ENCODE measurements around the gene CPOX. TPM values are rescaled to one million over a fixed set of nuclear protein-coding genes. Genes with fewer than 3 reads are reported as not detected.
"Not testable (repeated sequence)": the region's sequence is repeated elsewhere in the genome, so short reads cannot be mapped to it uniquely, and the experiment has no call there.

Gene CPOX
- total RNA-seq, 1 donor from 2014 or later = 42.2 TPM

DNA sequence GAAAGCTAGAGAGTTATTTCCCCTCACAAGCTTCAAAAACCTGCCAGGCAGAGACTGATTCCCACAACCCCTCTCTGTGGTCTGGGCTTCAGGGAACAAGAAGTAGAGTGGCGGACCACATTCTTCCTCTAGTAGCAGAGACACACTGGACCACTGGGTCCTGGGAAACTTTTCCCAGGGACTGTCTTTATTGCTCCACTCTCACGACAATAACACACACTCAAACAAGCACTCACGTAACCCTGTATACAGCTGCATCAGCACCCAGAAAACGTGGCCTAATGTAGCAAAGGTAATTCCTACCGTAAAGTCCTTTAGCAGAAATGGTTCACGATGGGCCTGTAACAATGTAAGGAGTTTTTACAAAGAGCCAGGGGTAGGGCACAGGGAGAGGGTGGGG lies 27.6 kb downstream of the CPOX start:
- Mint-ChIP-seq H3K27ac (peak overlapping the region; percentile 29), H3K4me3 (peak overlapping the region; percentile 36), H3K27me3 (ENCODE audit: insufficient read depth) (no peaks in the 10 kb centered on the region), H3K9me3 (peaks cover 4% of the 10 kb centered on the region), H3K36me3 (ENCODE audit: low read depth) (peaks cover 8% of the 10 kb centered on the region), H3K4me1 (ENCODE audit: low read depth) (peaks cover 89% of the 10 kb centered on the region)
- intact Hi-C loops (cut with micrococcal nuclease) = loop anchor here (1.0 to 10.0 kb wide), 7 partner anchors 7 to 1309 kb away; partner anchors contain the start of gene CLDND1
- DNase-seq (ENCODE audit: low spot score) = no peak

DNA sequence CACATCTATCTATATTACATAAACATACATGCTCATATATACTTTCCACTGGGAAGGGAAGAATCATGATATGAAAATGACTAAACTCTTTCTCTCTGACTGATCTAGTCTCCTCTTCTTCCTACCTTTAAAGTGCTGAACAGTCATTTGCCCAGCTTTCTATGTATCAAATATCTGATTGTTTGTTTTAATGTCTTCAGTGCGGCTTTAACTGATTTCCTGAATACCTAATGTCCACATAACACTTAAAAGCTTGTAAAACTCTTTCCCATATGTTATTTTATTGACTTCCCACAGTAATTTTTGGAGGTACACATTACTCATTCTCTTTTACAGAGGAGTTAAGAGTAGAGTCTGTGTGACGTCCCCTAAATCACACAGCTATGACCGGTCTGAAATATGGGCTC lies 28.2 kb downstream of the CPOX start:
- H3K36me3 Mint-ChIP-seq (ENCODE audit: low read depth) = peaks cover 8% of the 10 kb centered on the region
- H3K4me3 Mint-ChIP-seq = peak overlapping the region; percentile 12
- H3K27ac Mint-ChIP-seq = peak overlapping the region; percentile 29
- no peaks in the 10 kb centered on the region for H3K27me3 Mint-ChIP-seq (ENCODE audit: insufficient read depth)
- peaks cover 94% of the 10 kb centered on the region for H3K4me1 Mint-ChIP-seq (ENCODE audit: low read depth)
- intact Hi-C loops (cut with micrococcal nuclease) = loop anchor here (1.0 to 10.0 kb wide), 7 partner anchors 8 to 1310 kb away; partner anchors contain the start of gene CLDND1
- DNase-seq (ENCODE audit: low spot score) = no peak
- H3K9me3 Mint-ChIP-seq = peaks cover 4% of the 10 kb centered on the region

DNA sequence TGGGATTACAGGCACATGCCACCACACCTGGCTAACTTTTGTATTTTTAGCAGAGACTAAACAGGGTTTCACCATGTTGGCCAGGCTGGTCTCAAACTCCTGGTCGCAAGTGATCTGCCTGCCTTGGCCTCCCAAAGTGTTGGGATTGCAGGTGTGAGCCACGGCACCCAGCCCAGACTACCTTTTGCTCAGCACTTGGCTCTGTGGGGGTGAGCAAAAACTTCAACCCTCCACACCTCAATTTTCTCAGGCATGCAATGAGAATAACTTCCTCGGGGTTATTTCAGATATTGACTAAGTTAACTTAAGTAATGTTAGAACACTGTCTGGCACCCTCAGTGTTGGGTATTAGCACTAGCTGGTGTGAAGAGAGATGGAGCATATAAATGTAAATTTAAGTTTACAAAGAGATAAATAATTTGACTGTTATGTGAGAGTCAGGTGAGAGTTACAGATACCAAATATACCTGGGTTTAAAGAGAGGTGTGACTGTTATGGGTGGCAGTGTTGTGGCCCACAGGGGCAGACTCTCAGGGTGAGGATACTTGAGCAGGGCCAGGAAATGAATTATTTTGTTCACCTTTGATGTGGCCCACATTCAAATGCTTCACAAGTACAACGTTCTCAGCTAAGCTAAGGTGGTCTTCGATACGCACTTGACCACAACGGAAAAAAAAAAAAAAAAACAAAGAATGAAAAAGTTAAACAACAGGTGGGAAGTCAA lies 29.0 kb downstream of the CPOX start:
- Mint-ChIP-seq H3K27ac (peak overlapping the region; percentile 45), H3K36me3 (ENCODE audit: low read depth) (peaks cover 9% of the 10 kb centered on the region), H3K9me3 (peaks cover 4% of the 10 kb centered on the region), H3K4me3 (peak overlapping the region; percentile 60), H3K27me3 (ENCODE audit: insufficient read depth) (no peaks in the 10 kb centered on the region), H3K4me1 (ENCODE audit: low read depth) (peaks cover 94% of the 10 kb centered on the region)
- no peak for DNase-seq (ENCODE audit: low spot score)
- intact Hi-C loops (cut with micrococcal nuclease) = loop anchor here (1.0 to 10.0 kb wide), 7 partner anchors 7 to 1310 kb away; partner anchors contain the start of gene CLDND1

DNA sequence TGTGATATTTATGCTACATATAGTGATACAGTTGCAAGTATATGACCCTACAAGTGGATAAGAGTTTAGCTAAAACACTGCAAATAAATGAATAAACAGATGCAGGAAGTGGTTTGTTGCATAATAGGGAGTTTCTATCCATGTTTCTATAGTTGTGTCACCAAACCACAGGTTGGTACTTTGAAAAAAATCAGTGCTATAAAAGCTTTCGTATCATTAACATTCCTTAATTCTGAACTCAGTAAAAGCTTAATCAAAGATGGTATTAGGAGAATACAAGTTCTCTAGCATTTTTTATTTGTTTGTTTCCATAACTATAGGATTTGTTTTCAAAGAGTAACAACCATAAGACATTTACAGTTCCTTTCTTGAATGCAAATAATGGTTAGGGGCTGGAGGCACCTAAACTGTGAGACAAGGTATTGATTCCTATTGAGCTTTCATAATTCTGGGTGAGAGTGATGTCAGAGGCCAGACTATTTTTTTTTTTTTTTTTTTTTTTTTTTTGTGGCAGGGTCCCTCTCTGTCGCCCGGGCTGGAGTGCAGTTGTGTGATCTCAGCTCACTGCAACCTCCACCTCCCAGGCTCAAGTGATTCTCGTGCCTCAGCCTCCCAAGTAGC lies 29.6 kb downstream of the CPOX start:
- peak overlapping the region; percentile 53 for H3K27ac Mint-ChIP-seq
- no peak for DNase-seq (ENCODE audit: low spot score)
- H3K27me3 Mint-ChIP-seq (ENCODE audit: insufficient read depth) = no peaks in the 10 kb centered on the region
- H3K36me3 Mint-ChIP-seq (ENCODE audit: low read depth) = peaks cover 11% of the 10 kb centered on the region
- H3K9me3 Mint-ChIP-seq = peaks cover 5% of the 10 kb centered on the region
- intact Hi-C loops (cut with micrococcal nuclease) = loop anchor here (10.0 kb wide), 1 partner anchor 1311 kb away; no protein-coding TSS in a partner anchor
- peak overlapping the region; percentile 47 for H3K4me3 Mint-ChIP-seq
- H3K4me1 Mint-ChIP-seq (ENCODE audit: low read depth) = peaks cover 94% of the 10 kb centered on the region

DNA sequence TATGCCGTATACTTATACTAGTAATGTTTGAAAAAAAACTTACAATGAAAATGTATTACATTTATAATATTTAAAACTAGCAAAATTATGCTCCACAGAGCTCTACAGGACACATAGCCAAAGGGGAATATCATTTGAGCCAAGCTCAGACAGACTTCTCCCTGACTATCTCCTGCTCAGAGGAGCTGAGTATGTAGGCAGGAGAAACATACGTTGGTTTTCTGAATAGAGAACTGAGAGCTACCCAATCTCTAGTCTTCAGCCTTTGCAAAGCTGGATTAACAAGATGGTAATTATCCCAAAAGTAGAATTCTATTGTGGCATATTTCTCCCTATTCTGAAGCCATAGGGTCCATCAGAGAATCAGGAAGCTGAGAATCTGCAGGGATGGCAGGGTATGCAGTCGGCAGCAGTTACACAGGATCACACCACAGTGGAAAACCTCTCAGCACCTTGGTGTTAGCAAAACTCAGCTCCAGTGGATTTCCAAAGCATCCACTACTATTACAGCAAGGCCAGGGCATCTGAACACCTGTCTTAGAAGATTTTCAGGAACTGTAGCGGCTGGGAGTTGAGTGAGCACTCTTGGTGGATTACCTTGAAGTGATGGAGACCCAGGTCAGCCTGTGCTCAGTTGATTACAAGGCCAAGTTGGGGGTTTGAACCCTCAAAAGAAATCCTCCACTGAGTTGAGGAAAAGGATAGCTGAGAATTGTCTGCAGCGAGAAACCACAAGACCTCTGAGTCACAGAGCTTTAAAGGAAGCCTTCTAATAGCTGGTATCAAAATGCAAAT lies 31.5 kb downstream of the CPOX start:
- DNase-seq (ENCODE audit: low spot score) = no peak
- Mint-ChIP-seq H3K27ac (peak overlapping the region; percentile 35), H3K4me3 (no peak overlapping the region), H3K27me3 (ENCODE audit: insufficient read depth) (no peaks in the 10 kb centered on the region), H3K36me3 (ENCODE audit: low read depth) (peaks cover 10% of the 10 kb centered on the region), H3K9me3 (peaks cover 6% of the 10 kb centered on the region), H3K4me1 (ENCODE audit: low read depth) (peaks cover 94% of the 10 kb centered on the region)
- intact Hi-C loops (cut with micrococcal nuclease) = loop anchor here (10.0 kb wide), 1 partner anchor 1313 kb away; no protein-coding TSS in a partner anchor

DNA sequence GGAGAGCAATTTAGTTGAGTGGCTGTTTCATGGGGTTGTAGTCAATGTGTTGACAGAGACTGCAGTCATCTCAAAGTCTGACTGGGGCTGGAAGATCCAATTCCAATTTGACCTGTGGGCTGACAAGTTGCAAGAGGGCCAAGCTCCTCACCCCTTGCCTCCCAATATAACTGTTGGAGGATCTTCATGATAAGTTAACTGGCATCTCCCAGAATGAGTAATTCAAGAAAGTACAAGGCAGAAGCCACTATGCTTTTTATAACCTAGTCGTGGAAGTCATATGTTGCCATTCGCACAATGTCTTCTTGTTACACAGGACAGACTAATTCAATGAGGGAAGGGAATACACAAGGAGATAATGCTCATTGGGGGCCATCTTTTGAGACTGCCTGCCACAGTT lies 32.5 kb downstream of the CPOX start:
- peak overlapping the region; percentile 1 for H3K4me3 Mint-ChIP-seq
- no peaks in the 10 kb centered on the region for H3K27me3 Mint-ChIP-seq (ENCODE audit: insufficient read depth)
- H3K36me3 Mint-ChIP-seq (ENCODE audit: low read depth) = peaks cover 12% of the 10 kb centered on the region
- H3K9me3 Mint-ChIP-seq = peaks cover 6% of the 10 kb centered on the region
- peaks cover 94% of the 10 kb centered on the region for H3K4me1 Mint-ChIP-seq (ENCODE audit: low read depth)
- intact Hi-C loops (cut with micrococcal nuclease) = loop anchor here (10.0 kb wide), 1 partner anchor 1314 kb away; no protein-coding TSS in a partner anchor
- H3K27ac Mint-ChIP-seq = peak overlapping the region; percentile 64
- DNase-seq (ENCODE audit: low spot score) = no peak

DNA sequence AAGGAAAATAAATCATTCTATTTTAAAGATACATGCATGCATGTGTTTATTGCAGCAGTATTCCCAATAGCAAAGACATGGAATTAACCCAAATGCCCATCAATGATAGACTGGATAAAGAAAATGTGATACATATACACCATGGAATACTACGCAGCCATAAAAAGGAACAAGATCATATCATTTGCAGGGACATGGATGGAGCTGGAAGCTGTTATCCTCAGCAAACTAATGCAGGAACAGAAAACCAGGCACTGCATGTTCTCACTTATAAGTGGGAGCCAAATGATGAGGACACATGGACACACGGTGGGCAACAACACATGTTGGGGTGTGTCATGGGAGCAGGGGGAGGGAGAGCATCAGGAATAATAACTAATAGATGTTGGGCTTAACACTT lies 33.6 kb downstream of the CPOX start:
- DNase-seq (ENCODE audit: low spot score); H3K9me3 Mint-ChIP-seq; H3K27ac Mint-ChIP-seq; H3K4me3 Mint-ChIP-seq; H3K27me3 Mint-ChIP-seq (ENCODE audit: insufficient read depth): not testable (repeated sequence)
- peaks cover 18% of the 10 kb centered on the region for H3K36me3 Mint-ChIP-seq (ENCODE audit: low read depth)
- intact Hi-C loops (cut with micrococcal nuclease) = loop anchor here (5.0 to 10.0 kb wide), 2 partner anchors 33 to 1315 kb away; partner anchors contain the start of gene CPOX
- peaks cover 94% of the 10 kb centered on the region for H3K4me1 Mint-ChIP-seq (ENCODE audit: low read depth)

DNA sequence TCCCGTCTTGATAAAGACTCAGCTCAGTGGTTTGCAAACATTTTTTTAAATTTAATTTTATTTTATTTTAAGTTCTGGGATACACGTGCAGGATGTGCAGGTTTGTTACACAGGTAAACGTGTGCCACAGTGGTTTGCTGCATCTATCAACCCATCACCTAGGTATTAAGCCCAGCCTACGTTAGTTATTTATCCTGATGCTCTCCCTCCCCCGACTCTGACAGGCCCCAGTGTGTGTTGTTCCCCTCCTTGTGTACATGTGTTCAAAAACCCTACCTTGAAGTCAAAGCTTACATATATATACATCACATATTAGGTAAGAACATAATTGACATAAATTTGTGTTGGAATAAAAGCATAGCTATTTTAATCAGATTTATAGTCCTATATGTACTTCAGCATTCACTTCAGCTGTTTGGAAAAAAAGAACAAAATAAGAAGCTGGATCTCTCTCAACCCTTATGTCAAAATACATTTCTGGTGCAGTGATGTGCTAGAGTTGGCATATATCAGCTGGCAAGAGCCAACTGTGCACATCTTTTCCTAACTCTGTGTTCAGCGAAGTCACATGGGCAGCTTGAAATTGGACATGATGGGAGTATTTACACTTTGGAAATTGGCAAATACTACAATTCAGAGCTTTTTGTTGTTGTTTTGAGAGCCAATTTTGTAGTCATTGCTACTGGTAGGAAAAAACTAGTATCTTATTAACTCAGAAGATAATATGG lies 35.1 kb downstream of the CPOX start:
- no peak for DNase-seq (ENCODE audit: low spot score)
- Mint-ChIP-seq H3K27ac (peak overlapping the region; percentile 98), H3K9me3 (peaks cover 6% of the 10 kb centered on the region), H3K4me3 (peak overlapping the region; percentile 45), H3K27me3 (ENCODE audit: insufficient read depth) (no peaks in the 10 kb centered on the region), H3K36me3 (ENCODE audit: low read depth) (peaks cover 22% of the 10 kb centered on the region), H3K4me1 (ENCODE audit: low read depth) (peaks cover 94% of the 10 kb centered on the region)
- intact Hi-C loops (cut with micrococcal nuclease) = loop anchor here (5.0 kb wide), 1 partner anchor 34 kb away; the partner anchor contains the start of gene CPOX

DNA sequence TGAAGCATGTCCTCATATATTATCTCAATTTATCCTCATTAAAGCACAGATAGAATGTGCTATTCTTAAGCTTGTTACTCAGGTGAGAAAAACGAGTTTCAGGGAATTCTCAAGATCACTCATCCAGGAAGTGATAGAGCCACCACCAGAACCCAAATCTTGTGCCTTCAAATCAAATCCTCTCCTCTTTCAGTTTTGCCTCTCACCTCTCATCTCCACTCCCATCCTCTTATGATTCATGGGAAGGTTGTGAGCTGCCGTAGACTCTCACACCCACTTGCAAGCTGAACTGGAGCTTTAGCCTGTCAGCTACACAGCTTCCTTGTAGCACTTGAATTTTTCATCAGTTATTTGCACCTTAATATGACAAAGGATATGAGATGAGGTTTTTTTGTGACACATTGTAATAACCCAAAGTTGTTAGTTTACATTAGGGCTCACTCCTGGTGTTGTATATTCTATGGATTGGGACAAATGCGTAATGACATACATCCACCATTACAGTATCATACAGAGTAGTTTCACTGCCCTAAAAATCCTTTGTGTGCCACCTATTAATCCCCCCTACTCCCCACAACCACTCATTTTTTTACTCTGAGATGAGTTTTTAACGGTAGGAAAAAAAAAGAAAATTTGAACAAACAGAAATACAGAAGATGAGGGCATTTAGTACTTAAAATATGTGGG lies 35.9 kb downstream of the CPOX start:
- intact Hi-C loops (cut with micrococcal nuclease) = loop anchor here (1.0 to 5.0 kb wide), 4 partner anchors 8 to 685 kb away; partner anchors contain the start of gene CPOX
- Mint-ChIP-seq H3K4me1 (ENCODE audit: low read depth) (peaks cover 94% of the 10 kb centered on the region), H3K27me3 (ENCODE audit: insufficient read depth) (no peaks in the 10 kb centered on the region), H3K4me3 (peak overlapping the region; percentile 83), H3K27ac (peak overlapping the region; percentile 98), H3K9me3 (peaks cover 6% of the 10 kb centered on the region), H3K36me3 (ENCODE audit: low read depth) (peaks cover 24% of the 10 kb centered on the region)
- peak; percentile 59 for DNase-seq (ENCODE audit: low spot score)

DNA sequence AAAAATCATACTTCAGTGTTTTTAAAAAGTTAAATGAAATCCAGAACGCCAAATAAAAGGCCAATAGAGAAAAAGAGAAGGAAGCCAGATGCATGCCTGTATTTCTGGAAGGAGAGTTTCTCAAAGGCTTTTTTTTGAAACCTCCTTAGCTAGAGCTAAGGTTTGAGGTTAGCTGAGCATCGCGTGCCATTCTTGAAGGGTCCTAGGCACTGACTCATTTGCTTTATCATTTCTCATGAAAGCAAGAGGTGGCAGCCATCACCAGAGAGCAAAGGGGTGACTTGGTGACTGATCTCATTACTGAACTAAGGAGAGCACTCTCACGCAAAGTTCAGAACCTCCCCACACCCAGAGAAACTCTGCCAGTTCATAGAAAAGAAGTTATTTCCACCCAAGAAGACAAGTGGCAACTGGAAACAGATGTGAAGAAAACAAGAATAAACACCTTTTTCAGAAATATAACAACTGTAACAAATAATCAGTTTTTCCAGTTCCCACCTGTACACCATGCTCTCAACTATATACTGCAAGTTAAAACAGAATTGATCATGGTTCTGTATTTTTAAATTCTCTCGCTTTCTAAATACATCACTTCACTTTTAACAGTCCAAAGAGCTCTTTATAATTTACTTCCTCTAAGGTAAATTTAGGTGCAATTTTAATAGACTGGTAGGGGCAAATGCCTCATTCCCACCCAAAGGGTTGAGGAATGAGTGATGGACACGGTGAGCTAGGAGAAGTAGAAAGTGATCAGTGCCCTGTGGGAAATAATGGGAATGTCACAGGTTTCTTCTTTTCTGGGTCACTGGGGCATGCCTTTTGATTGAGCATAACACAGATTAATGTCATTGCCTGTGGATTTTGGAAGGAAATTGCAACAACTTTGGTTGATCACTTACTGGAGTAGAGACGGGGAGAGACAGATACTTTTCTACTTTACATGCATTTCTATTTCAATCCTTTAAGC lies 37.0 kb downstream of the CPOX start:
- peaks cover 94% of the 10 kb centered on the region for H3K4me1 Mint-ChIP-seq (ENCODE audit: low read depth)
- DNase-seq (ENCODE audit: low spot score) = peak; percentile 81
- intact Hi-C loops (cut with micrococcal nuclease) = loop anchor here (1.0 to 5.0 kb wide), 9 partner anchors 9 to 684 kb away; partner anchors contain the start of genes CLDND1 and CPOX
- H3K9me3 Mint-ChIP-seq = peaks cover 12% of the 10 kb centered on the region
- H3K4me3 Mint-ChIP-seq = peak overlapping the region; percentile 83
- H3K36me3 Mint-ChIP-seq (ENCODE audit: low read depth) = peaks cover 30% of the 10 kb centered on the region
- peak overlapping the region; percentile 98 for H3K27ac Mint-ChIP-seq
- no peaks in the 10 kb centered on the region for H3K27me3 Mint-ChIP-seq (ENCODE audit: insufficient read depth)

DNA sequence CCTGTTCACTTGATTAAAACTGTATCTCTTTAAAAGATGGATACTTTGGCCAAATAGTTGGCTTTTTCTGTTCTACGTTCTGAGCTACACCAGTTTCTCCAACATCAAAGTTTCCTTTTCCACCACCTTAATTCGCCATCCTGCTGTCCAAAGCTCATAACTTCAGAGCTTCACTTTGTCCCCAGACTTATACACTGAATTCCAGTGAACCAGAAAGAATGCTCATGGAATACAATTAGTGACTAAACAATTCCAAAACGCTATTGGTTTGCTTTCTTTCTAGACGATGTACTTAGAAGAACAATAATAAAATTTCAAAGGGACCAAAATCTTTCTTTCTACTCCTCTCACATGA lies 38.4 kb downstream of the CPOX start:
- no peaks in the 10 kb centered on the region for H3K27me3 Mint-ChIP-seq (ENCODE audit: insufficient read depth)
- peak overlapping the region; percentile 98 for H3K27ac Mint-ChIP-seq
- H3K4me3 Mint-ChIP-seq = peak overlapping the region; percentile 83
- peaks cover 41% of the 10 kb centered on the region for H3K36me3 Mint-ChIP-seq (ENCODE audit: low read depth)
- no peak for DNase-seq (ENCODE audit: low spot score)
- intact Hi-C loops (cut with micrococcal nuclease) = loop anchor here (5.0 kb wide), 1 partner anchor 37 kb away; the partner anchor contains the start of gene CPOX
- peaks cover 18% of the 10 kb centered on the region for H3K9me3 Mint-ChIP-seq
- peaks cover 99% of the 10 kb centered on the region for H3K4me1 Mint-ChIP-seq (ENCODE audit: low read depth)

Measured in activated T-helper 1 cell treated with anti-CD3 and anti-CD28 coated beads, Interleukin-12 subunit alpha, Interleukin-12 subunit beta, Interleukin-2, Interleukin-4 antibody, amounts not matched to agents 30 ng/mL and 10 ng/mL and 1 ng/mL, durations not matched to agents 14 hours and 24 hours and 36 hours (primary cell).